NB4 (cell line): ENCODE results near the gene DENND1A.

Experiments used
- CTCF ChIP-seq: IDR thresholded peaks from one replicate; pipeline ENCODE4 v1.5.1; 2012; ENCODE audit warnings: low read depth, low read length
- MAX ChIP-seq: IDR thresholded peaks from 2 replicates; pipeline ENCODE4 v1.6.1; 2011; ENCODE audit warnings: low read depth, low read length
- POLR2A ChIP-seq: IDR thresholded peaks from 2 replicates; pipeline ENCODE4 v1.6.1; 2011; ENCODE audit warnings: mild to moderate bottlenecking; ENCODE audit not compliant: insufficient read length; ENCODE audit errors: extremely low read depth

- TF ChIP-seq POLR2A (no peak), CTCF (no peak), MAX (no peak)
These were observed 36.0 kb downstream of the DENND1A start for GRCh38 chr9:123893831-123894460.
